ENCODE results near the gene GPR157. TPM values are rescaled to one million over a fixed set of nuclear protein-coding genes. Genes with fewer than 3 reads are reported as not detected.

The GPR157 gene
- total and polyA plus RNA-seq, 2 of the 13 experiments (the other 11 are each of a cell fraction or from before 2014, with no cell fraction given), result 10.1 to 19.2 TPM

- TF ChIP-seq ZNF503 (CRISPR knock-in tag; IDR thresholded peaks at IDR 0.05), result no peak
- TF ChIP-seq RARG (CRISPR knock-in tag; IDR thresholded peaks at IDR 0.05; ENCODE audit: low read depth), result no peak
- no peak for TF ChIP-seq ZSCAN5A (CRISPR knock-in tag; IDR thresholded peaks at IDR 0.05; ENCODE audit: borderline replicate concordance)
- no peak for TF ChIP-seq SNAPC4 (CRISPR knock-in tag; IDR thresholded peaks at IDR 0.05)
- no peak for TF ChIP-seq DR1 (CRISPR knock-in tag; IDR thresholded peaks at IDR 0.05)
- TF ChIP-seq MTA1 (CRISPR knock-in tag; IDR thresholded peaks at IDR 0.05; ENCODE audit: borderline replicate concordance), result peak; percentile 31; the same call in 1 of the 2 replicates
- TF ChIP-seq KDM3A (CRISPR knock-in tag; IDR thresholded peaks at IDR 0.05; ENCODE audit: low read depth), result no peak
- TF ChIP-seq NR2F6 (IDR thresholded peaks at IDR 0.05), result peak; percentile 36; the same call in 1 of the 2 replicates
- peak; percentile 52; the same call in 1 of the 2 replicates for TF ChIP-seq NR2F6 (CRISPR knock-in tag; IDR thresholded peaks at IDR 0.05)
- TF ChIP-seq AHR (CRISPR knock-in tag; IDR thresholded peaks at IDR 0.05), result no peak; the same call in 1 of the 2 replicates
- no peak for TF ChIP-seq CREBL2 (CRISPR knock-in tag; IDR thresholded peaks at IDR 0.05; ENCODE audit: borderline replicate concordance)
- no peak for TF ChIP-seq RAD21 (CRISPR knock-in tag; IDR thresholded peaks at IDR 0.05)
- no peak for TF ChIP-seq HNRNPH1 (optimal IDR thresholded peaks at IDR 0.05; ENCODE audit: low read depth, low read length)
- TF ChIP-seq ZNF430 (CRISPR knock-in tag; IDR thresholded peaks at IDR 0.05), result peak; percentile 39; the same call in 1 of the 2 replicates
- TF ChIP-seq ZSCAN25 (CRISPR knock-in tag; IDR thresholded peaks at IDR 0.05), result peak; percentile 96
- TF ChIP-seq RBFOX2 (IDR thresholded peaks at IDR 0.05; ENCODE audit: low read depth, low read length), result no peak
- TF ChIP-seq ZNF317 (CRISPR knock-in tag; IDR thresholded peaks at IDR 0.05), result peak; percentile 74
- TF ChIP-seq HOMEZ (CRISPR knock-in tag; IDR thresholded peaks at IDR 0.05; ENCODE audit: low read depth), result 0 out of 2 replicates have a peak, but pooled peaks have one; percentile 51
- no peak for TF ChIP-seq ZNF275 (CRISPR knock-in tag; IDR thresholded peaks at IDR 0.05; ENCODE audit: borderline replicate concordance)
Measured at GRCh38 chr1:9100471-9101043, 28.3 kb downstream of the GPR157 start (continued).

Data from HepG2 (cell line).